HG02870 (cell line): ENCODE measurements around the gene SOX6.

Source experiments
- ATAC-seq: cut with Tn5 transposase; IDR thresholded peaks from one replicate; pipeline ENCODE4 v1.9.1; 2021; ENCODE audit warnings: mild to moderate bottlenecking, moderate library complexity; ENCODE audit not compliant: unreplicated experiment

Gene SOX6

DNA sequence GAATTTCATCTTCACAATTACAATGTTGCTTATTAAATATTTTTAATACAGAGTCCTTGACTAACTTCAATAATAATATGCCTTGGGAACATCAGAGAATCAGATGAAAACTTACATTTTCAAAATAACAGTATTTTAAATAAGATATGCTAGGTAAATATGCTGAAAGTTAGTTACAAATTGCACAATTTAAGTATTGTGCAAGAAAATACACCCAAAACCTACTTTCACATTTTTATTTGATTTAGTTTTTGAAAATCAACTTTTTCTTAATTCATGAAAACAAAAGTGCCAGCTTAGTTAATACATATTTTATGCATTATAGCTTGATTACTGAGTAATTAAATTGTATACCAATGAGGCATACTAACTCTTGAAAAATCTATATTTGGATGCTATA lies 76.8 kb downstream of the SOX6 start:
- ATAC-seq: no peak

DNA sequence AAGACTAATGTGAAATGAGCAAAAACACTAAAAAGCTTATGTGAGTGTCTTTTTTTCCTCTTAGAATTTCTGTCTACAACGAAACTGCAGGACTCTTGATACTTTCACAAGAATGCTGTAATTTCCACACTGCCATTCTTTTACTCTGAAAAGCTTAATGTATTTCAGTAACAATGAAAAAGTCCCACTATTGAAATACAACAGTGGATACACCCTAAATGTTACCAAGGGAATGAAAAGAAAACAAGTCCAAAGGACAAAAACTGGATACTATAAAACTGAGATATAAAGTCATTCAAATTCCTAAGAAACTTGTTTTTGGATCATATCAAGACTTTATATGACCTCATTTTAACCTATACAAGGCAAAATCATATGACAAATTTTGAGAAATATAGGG lies 77.4 kb downstream of the SOX6 start:
- ATAC-seq: no peak

DNA sequence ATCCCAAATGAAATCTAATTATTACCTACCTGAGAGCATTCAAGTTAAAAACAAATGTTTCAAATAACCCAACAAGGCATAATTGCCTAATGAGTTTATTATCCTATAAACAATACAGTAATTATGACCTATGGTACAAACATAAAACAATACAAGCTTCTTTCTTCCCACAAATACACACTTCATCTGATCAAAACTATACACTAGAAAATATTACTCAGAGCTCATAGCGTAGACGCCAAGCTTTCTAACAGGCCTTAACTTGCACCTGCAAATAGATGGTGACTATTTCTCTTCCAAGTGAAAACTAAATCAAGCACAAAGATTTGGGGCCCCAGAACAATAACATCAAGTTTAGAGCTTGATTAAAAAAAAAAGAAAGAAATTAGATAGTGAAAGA lies 78.1 kb downstream of the SOX6 start:
- ATAC-seq: no peak

DNA sequence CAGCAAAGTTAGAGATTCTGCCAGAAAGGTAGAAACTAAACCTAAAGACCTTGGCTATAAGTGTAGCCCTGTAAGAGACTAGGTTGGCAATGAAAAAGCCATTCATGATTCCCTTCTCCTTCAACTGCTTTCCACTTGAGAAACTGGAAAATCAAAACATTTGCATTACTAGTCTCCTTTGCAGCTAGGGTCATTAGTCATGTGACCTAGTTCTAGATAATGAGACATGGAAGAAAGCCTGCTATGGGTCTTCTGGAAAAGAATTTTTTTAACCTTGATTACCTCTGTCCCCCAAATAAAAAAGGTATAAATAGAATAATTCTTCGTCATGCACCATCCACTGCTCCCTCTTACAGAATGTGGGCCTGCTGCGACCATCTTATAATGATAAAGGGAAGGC lies 80.1 kb downstream of the SOX6 start:
- no peak for ATAC-seq

DNA sequence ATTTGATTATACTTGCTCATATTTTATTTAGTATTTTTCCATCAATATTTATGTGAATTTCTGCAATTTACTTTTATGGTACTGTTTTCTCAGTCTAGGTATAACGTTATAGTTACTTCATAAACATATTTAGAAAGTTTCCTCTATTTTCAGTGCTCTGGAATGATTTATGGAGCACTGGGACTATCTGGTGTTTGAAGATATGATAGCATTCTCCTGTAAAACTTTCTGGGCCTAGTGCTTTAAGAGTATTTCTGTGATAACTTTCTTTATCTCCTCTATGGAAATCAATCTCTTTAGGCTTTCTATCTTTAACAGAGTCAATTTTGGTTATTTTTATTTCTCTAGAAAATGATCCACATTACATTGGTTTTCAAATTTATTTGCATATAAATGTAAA lies 85.1 kb downstream of the SOX6 start:
- ATAC-seq: no peak

DNA sequence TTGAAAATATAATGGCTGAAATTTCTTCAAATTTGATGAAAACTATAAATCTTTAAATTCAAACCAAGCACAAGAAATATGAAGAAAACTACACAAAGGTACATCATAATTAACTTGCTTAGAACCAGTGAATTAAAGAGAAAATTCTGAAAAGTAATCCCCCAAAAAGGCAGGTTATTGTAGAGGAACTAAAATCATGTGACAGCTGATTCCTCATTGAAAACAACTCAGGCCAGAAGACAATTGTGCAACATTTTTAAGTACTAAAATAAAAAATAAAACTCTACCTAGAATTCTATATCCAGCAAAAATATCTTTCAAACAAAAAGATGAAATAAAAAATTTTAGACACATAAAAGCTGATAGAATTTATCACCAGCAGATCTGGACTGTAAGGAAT lies 90.3 kb downstream of the SOX6 start:
- ATAC-seq: no peak

DNA sequence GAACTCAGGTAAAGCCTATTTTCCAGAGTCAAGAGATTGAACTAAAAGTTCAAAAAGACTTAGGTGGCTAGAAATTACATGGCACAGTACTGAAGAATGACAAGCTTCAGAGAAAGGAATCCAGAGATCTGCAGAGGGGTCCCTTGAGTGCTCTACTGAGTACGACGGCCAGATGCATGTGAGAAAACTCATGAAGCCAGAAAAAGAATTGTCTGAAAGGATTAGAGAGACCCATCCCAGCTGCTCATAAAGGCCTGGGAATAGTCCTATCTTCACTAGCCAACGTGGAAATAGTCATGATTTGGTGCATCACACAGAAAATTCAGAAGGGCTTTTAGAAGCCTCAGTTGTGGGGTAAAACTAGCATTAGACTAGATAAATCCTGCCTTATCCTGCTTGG lies 91.3 kb downstream of the SOX6 start:
- ATAC-seq: no peak

DNA sequence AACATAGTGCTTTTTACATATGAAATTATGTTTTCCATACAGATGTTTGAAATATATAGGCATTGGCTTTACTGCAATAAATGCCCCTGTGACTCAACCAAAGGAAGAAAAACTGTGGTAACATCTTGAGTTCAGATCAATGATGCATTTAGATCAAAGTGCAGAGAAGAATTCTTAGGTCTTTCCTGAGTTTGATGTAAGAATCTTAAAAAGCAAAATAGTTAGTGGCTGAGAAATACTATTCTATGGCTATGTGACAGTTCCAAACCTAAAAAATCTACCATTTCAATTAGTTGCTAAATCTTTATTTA lies 93.7 kb downstream of the SOX6 start:
- no peak for ATAC-seq

DNA sequence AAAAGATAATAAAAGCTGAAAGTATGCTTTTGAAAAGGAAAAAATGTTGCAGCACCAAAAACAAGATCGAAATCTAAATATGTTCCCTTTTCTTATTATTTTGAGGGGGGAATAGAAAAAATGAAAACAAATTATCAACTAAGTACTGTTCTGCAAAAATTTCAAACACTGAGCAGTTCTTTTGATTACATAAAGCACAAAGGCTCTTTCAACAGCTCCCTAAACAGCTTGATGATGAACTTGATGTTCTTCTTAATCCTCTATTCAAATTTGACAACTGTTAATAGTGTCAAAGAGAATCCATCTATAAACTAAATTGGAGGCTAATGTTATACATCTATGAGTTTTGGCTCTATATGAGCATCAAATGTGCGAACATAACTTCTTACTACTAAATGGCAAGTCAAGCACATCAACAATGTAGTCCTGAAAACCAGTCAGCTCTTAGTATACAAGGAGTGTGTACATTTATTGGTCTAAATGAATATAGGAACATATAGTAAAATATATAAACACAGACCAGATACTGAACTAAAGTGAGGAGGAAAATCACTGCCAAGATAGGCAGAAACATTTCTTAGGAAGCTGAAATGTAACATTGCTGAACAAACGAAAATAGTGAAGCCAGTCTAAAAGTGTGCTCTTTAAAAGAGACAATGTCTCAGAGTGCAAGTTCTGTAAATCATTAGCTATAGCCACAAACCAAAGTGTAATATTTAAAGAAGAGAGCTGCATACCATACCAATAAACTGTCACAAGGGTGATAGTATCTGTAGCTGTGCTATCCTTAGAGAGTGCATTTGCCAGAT lies 94.3 kb downstream of the SOX6 start:
- no peak for ATAC-seq

DNA sequence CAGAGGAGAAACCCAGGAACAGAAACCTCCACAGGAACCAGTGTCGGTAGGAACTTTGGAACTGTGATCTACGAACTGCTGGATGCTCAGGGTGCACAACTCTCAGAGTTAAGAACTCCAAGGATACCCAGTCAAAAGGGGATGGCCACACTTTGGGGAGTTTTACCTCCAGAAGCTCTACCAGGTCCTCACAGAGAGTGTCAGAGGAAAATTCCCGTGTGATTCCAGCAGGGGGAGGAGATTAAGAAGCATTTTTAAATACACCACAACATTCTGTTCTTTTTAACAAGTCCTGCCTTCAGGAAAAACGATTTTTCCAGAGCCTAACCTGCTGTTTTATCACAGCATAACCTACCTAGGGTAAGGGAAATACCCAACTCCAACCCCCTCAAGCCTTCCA lies 104.0 kb downstream of the SOX6 start:
- ATAC-seq: no peak

DNA sequence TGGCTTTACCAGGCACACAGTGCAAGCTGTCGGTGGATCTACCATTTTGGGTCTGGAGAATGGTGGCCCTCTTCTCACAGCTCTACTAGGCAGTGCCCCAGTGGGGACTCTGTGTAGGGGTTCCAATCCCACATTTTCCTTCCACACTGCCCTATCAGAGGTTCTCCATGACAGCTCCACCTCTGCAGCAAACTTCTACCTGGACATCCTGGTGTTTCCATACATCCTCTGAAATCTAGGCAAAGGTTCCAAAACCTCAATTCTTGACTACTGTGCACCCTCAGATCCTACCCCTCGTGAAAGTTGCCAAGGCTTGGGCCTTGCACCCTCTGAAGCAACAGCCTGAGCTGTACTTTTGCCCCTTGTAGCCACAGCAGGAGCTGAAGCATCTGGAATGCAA lies 108.1 kb downstream of the SOX6 start:
- ATAC-seq: no peak

DNA sequence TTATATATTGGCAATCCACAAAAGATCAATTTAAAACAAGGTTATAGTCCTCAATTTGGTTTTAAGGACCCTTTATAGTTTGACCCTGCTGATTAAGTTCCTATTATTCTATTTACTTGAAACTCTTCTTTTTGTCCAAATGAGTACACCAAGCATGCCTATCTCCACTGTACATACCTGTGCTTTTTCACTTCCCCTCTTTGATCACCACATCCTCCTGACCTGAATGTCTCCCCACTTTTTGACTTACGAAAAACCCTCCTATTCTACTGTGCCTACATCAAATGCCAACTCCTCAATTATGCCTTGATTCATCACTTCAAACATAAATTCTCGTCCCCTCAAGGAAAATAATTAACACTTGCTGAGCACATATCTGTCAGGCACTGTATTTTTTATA lies 113.5 kb downstream of the SOX6 start:
- ATAC-seq: peak; percentile 67

DNA sequence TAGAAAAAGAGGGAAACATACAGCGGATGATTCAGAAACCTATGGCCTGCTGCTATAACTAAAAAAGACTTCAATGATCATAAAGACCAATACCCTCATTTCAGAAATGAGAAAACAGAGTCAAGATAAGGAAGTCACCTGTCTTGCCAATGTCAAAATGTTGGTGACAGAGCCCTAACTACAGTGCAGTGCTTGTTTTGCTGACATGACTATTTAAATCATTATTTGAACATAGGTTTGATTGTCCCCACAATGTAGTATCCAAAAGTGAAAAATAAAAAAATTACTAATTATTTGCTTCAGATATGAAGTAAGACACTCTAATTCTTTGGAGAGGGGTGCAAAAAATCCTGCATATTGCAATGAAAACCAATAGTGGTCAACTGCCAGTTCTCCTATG lies 115.7 kb downstream of the SOX6 start:
- ATAC-seq: no peak

DNA sequence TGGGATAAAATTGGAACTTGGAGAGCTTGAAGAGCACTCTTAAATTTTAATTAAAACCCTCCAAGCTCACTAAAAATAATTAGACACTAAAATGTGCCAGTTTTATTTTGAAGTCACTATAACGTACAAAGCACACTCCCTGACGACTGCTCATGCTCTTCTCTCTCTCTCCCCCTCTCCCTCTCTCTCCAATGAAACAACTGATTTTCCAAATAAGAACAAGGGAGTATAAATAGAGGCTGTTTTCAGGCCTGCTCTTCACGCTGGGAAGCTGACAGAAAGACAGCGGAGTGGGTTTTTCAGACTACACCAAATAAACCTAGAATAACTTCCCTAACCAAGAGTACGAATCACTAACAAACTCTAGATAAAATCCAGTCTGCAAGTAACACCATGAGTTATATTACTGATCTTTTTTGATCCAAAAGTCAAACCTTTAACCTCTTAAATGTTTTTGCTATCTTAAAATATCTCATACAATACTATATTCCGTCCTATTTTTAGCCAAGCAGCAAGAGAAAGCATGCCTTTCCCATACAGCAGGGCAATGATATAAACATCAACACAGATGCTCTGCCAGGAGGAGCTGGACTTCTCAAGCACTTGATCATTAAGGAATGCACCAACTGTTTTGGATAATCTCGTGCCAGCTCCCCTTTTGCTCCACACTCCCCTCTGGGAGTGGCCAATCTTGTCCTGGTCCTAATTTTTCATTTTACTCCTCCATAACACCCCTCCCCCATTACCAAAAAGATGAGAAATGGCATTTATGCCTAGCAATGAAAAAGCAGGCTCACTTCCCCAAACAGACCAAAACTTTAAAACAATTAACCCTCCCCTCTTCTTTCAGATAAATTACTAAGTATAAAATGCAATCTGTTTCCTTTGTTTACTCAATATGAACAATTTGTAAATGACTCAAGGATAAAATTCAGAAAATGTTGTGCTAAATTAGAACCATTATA lies 116.9 kb downstream of the SOX6 start:
- ATAC-seq: no peak

DNA sequence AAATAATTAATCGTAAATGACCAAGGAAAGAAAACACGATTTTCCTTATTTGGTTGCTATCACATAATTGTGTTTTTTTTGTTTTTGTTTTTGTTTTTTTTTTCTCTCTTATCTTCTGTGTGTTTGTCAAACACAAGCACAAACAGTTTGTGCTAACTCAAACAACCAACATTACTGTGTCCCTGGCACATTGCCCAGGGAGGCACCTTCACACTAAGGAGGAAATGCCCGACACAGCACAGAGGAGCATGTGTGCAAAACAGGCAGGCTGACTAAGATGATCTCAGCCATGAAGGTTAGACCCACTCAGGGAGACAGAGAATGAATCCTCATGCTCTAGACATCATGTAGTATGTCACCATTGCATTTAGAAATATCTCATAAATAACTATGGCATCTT lies 130.1 kb downstream of the SOX6 start:
- no peak for ATAC-seq

DNA sequence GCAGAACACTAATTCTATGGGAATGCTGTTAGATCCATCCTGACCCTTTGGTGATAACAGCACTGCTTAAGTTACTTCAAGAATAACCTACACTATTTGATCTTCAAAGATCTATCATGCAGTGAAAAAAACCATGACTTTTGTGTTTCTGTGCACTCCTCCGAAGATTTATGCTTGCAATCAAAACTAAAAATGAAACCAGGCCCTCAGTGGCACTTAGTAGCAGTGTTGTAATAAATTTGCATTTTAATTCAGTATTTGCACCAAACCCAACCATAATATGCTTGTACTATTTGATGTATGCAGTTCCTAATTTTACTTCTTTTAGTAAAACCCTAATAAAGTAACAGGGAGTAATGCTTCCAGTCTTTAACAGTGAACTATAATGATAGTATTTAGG lies 130.7 kb downstream of the SOX6 start:
- no peak for ATAC-seq

DNA sequence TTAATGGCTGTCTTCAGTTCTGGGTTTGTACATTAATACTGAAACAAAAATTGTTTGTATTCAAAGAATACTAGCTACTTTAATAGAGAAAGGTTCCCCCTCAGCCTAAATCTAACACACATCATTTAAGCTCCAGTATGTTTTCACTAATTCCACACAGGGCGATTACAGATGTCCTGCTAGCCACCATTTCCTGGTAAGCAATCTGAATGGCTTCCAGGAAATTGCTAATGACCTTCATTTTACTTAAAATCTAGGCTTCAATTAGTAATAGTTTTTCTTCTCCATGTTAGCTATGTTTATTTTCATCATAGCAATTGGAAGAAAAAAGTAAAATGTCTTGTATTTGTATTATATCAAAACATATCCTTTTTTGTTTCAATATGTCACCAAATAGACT lies 132.8 kb downstream of the SOX6 start:
- ATAC-seq: no peak

DNA sequence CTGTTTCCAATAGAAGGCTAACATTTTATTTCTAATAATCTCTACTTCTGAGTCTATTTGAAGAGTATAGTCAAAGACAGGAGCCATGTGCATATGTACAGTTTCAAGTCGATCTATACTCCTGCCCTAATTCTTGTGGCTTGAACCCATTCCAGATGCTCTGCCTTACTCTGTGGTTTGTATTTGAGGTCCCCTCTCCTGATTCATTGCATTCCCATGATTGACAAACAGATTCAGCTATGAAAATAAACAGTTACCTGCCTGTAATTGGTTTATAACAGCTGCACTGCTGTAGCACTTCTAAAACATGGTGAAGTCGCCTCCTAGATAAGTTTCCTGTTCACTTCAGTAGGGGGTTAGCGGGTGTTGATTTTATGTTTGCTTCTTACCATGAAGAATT lies 138.7 kb downstream of the SOX6 start:
- no peak for ATAC-seq

DNA sequence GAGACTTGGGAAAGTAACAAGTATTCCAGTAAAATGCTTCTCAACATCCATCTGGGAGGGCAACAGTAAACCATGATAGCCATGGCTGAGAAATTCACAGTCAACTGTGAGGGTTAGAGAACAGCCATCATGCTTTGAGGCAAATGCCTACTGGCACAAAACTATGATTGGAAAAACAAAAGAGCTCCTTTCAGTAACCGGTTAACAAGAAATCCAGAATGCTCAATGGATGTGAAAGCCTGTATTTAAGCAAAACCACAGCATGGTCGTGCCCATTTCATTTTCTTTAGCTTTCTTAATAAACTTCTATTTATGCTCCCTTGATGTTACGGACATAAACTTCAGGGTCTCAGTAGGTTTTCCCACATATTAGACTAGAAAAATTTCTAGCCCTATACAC lies 139.5 kb downstream of the SOX6 start:
- ATAC-seq: no peak

DNA sequence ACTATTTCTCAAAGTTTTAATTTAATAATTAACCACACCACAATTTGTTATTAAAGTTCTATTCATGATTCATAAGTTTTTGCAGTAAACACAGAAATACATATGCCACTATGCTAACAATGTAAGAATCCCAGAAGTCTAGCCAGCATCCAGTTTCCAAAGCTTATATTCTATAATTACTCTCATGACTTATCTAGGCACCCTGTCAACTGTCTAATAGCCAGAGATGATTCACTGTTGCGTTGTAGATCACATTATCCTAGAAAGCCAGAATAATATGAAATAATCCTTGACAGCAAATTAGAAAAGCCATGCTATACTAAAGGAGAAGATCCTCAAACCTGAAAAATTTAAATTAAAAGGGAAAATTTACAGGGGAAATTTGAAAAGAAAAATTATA lies 141.0 kb downstream of the SOX6 start:
- ATAC-seq: no peak

DNA sequence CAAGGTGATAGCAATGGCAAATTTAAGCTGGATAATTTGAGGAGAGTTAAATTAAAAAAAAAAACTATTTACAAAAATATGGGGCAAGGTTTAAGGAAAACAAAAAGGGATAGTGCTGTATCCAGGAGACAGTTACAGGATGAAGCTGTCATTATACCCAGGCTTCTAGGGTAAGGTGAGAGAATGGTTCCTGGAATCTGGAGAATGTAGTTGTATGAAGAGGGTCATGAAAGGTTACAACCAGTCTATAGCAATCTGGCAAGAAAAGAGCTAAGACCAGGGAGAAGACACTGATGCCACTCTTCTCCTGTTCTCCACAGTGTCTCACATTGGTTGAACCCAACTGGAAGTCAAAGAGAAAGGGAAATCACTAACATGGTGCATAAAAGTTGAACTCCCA lies 144.9 kb downstream of the SOX6 start:
- ATAC-seq: no peak

DNA sequence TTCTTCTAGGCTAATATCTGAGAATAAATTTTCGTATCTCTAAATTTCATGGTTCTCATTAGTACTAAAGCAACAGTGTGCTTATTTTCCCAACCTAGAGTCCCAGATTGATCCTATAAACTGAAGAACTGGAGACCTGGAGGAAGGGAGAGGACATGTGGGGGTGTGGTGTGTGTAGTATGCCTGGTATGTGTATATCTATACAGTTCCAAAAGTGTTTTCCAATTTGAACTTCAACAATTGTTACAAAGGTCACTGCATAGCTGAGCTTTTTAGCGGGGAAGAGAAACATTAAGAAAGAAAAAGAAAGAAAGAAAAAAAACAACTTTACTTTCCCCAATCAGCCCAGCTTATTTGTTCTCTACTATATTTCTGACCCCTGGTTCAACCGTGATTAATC lies 152.1 kb downstream of the SOX6 start:
- ATAC-seq: no peak
